AG04449 (cell line): ENCODE data around the gene NSUN6.

ENCODE experiments used
- CTCF ChIA-PET: fragments of 350-600 bp; formaldehyde crosslinking; extraction: SDS; loops from one replicate; lab custom pipeline; 2021; ENCODE audit warnings: antibody characterized with exemption; lab: Yijun Ruan, JAX
- POLR2A ChIA-PET: fragments of 400-600, 350-600 bp; formaldehyde crosslinking; extraction: SDS; loops from one replicate; lab custom pipeline; 2020; ENCODE audit warnings: antibody characterized with exemption, inconsistent platforms; lab: Yijun Ruan, JAX
- DNase-seq: peaks from one replicate; pipeline ENCODE4 v3.0.0-alpha.2; 2010; ENCODE audit warnings: low read depth, low spot score
- H3K4me3 ChIP-seq: 2 replicates; pipeline ENCODE4 v1.5.1; 2011; ENCODE audit warnings: low read depth, mild to moderate bottlenecking, control low read depth, low read length
- CTCF ChIP-seq: IDR thresholded peaks from one replicate; pipeline ENCODE4 v1.5.1; 2011; ENCODE audit warnings: mild to moderate bottlenecking, moderate library complexity, low read length, control low read depth, inconsistent platforms; ENCODE audit not compliant: insufficient read depth; ENCODE audit errors: missing control alignments

The NSUN6 gene

GRCh38 chr10:18685555-18685954 lies 34.2 kb upstream of the NSUN6 start:
- TF ChIP-seq CTCF: no peak
- H3K4me3 ChIP-seq: no peak overlapping the region
- ChIA-PET CTCF (no interaction called here), POLR2A (no interaction called here)
- no peak for DNase-seq

GRCh38 chr10:18684953-18685352 lies 33.6 kb upstream of the NSUN6 start:
- no peak for DNase-seq
- TF ChIP-seq CTCF: no peak
- POLR2A ChIA-PET: no interaction called here
- no peak overlapping the region for H3K4me3 ChIP-seq
- CTCF ChIA-PET: no interaction called here

- H3K4me3 ChIP-seq: no peak overlapping the region
- TF ChIP-seq CTCF: no peak
- ChIA-PET CTCF (no interaction called here), POLR2A (no interaction called here)
- no peak for DNase-seq
Observed at GRCh38 chr10:18684416-18684815, 33.0 kb upstream of the NSUN6 start.

GRCh38 chr10:18683427-18683826 lies 32.0 kb upstream of the NSUN6 start:
- TF ChIP-seq CTCF: no peak
- CTCF ChIA-PET: no interaction called here
- POLR2A ChIA-PET: interaction anchor here (0.6 kb wide), 1 partner anchor 9 kb away, joined by 3 read pairs; no protein-coding TSS in a partner anchor
- DNase-seq: no peak
- no peak overlapping the region for H3K4me3 ChIP-seq

- POLR2A ChIA-PET: no interaction called here
- CTCF ChIA-PET: no interaction called here
- TF ChIP-seq CTCF: no peak
Observed at GRCh38 chr10:18681971-18682411, 30.6 kb upstream of the NSUN6 start.

GRCh38 chr10:18681366-18681765 lies 30.0 kb upstream of the NSUN6 start:
- H3K4me3 ChIP-seq: no peak overlapping the region
- TF ChIP-seq CTCF: no peak
- ChIA-PET POLR2A (no interaction called here), CTCF (no interaction called here)
- no peak for DNase-seq

More at GRCh38 chr10:18681971-18682411, 30.6 kb upstream of the NSUN6 start:
- no peak overlapping the region for H3K4me3 ChIP-seq
- DNase-seq: no peak
